Uterus (tissue), 4 donors: ENCODE measurements around the gene TTC34. TPM values are rescaled to one million over a fixed set of nuclear protein-coding genes. Genes with fewer than 3 reads are reported as not detected.

ENCODE experiments used
- DNase-seq, 2 donors: peaks; one replicate each; pipeline ENCODE4 v3.0.0-alpha.2; 2019 to 2020
- H3K27ac ChIP-seq, 2 donors: fragments of 200-600 bp; sonication (generic); 1 replicate in 1 of 2; 2 replicates in 1 of 2; pipeline ENCODE4 v1.5.1; 2016 to 2018
- H3K27me3 ChIP-seq, 2 donors: fragments of 200-600 bp; sonication (generic); one replicate each; pipeline ENCODE4 v1.5.1; 2018 to 2019; ENCODE audit warnings: control low read depth in 1 of 2
- H3K36me3 ChIP-seq, 2 donors: fragments of 200-600 bp; sonication (generic); one replicate each; pipeline ENCODE4 v1.5.1; 2019; ENCODE audit warnings: control low read depth in 1 of 2
- H3K4me1 ChIP-seq, 2 donors: fragments of 200-600 bp; sonication (generic); one replicate each; pipeline ENCODE4 v1.5.1; 2018 to 2019; ENCODE audit warnings: control low read depth in 1 of 2
- H3K4me3 ChIP-seq, 2 donors: fragments of 200-600 bp; sonication (generic); 1 replicate in 1 of 2; 2 replicates in 1 of 2; pipeline ENCODE4 v1.5.1; 2018 to 2019; ENCODE audit warnings: mild to moderate bottlenecking in 1 of 2
- H3K9me3 ChIP-seq, 2 donors: fragments of 200-600 bp; sonication (generic); one replicate each; pipeline ENCODE4 v1.5.1; 2019; ENCODE audit warnings: control low read depth in 1 of 2
- POLR2A ChIP-seq, 2 donors: fragments of 450-650 bp; IDR thresholded peaks; one replicate each; pipeline ENCODE4 v1.6.1; 2016; ENCODE audit warnings: antibody characterized with exemption in 2 of 2, mild to moderate bottlenecking in 1 of 2, moderate library complexity in 1 of 2
- intact Hi-C: fragments of 100-400 bp; cut with DNase I; formaldehyde crosslinking; loops from one replicate; pipeline ENCODE4 v1.15.1; 2023; ENCODE audit warnings: low total_unique reads
- total RNA-seq, 4 donors: library from RNA; depleted of rRNA in 3 of 4; stranded (reverse); fragments of >200 nt in 3 of 4; gene quantifications; one replicate each; pipeline versions ENCODE4 v1.1.0 to v1.2.4, GENCODE V29; 2014 to 2023
- TF ChIP-seq, protein P1 (sequence below), 4 experiments: fragments of 200-600 bp in 2 of 4; fragments of 450-650 bp in 2 of 4; sonication (generic) in 2 of 4; IDR thresholded peaks; one replicate each; pipeline ENCODE4 v1.5.1; 2016 to 2019; ENCODE audit warnings: antibody characterized with exemption in 4 of 4, mild to moderate bottlenecking in 2 of 4, moderate library complexity in 1 of 4
- donor health status: DM: yes; HTN: yes; CAD: no.

TTC34 gene
- total RNA-seq, 4 donors from 2014 or later: 0.29 to 2.9 (median 0.43) TPM

DNA sequence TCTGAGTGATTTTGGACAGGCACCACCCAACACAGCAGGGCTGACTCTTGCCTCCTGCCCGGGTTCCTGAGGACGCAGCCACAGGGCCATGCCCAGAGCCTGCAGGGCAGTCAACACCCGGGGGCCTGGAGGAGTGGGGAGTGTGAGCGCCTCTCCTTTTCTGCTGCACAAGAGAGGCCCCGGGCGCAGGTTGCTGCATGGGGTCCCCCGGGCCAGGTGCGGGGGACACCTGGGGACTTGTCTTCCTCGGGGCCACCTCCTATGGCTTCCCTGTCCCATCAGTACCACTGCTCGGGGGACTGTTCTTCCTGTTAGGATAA is 6.9 kb upstream of the TTC34 start:
- intact Hi-C loops: no loop called here
- no peak overlapping the region for H3K27ac ChIP-seq
- H3K9me3 ChIP-seq: no peaks in the 10 kb centered on the region
- no peak for TF ChIP-seq POLR2A (IDR thresholded peaks at IDR 0.05)
- TF ChIP-seq, protein P1, sequence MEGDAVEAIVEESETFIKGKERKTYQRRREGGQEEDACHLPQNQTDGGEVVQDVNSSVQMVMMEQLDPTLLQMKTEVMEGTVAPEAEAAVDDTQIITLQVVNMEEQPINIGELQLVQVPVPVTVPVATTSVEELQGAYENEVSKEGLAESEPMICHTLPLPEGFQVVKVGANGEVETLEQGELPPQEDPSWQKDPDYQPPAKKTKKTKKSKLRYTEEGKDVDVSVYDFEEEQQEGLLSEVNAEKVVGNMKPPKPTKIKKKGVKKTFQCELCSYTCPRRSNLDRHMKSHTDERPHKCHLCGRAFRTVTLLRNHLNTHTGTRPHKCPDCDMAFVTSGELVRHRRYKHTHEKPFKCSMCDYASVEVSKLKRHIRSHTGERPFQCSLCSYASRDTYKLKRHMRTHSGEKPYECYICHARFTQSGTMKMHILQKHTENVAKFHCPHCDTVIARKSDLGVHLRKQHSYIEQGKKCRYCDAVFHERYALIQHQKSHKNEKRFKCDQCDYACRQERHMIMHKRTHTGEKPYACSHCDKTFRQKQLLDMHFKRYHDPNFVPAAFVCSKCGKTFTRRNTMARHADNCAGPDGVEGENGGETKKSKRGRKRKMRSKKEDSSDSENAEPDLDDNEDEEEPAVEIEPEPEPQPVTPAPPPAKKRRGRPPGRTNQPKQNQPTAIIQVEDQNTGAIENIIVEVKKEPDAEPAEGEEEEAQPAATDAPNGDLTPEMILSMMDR (IDR thresholded peaks at IDR 0.05): no peak
- no peak overlapping the region for H3K4me3 ChIP-seq
- no peak for DNase-seq
- H3K4me1 ChIP-seq: no peaks in the 10 kb centered on the region
- no peaks in the 10 kb centered on the region for H3K27me3 ChIP-seq
- no peaks in the 10 kb centered on the region for H3K36me3 ChIP-seq

DNA sequence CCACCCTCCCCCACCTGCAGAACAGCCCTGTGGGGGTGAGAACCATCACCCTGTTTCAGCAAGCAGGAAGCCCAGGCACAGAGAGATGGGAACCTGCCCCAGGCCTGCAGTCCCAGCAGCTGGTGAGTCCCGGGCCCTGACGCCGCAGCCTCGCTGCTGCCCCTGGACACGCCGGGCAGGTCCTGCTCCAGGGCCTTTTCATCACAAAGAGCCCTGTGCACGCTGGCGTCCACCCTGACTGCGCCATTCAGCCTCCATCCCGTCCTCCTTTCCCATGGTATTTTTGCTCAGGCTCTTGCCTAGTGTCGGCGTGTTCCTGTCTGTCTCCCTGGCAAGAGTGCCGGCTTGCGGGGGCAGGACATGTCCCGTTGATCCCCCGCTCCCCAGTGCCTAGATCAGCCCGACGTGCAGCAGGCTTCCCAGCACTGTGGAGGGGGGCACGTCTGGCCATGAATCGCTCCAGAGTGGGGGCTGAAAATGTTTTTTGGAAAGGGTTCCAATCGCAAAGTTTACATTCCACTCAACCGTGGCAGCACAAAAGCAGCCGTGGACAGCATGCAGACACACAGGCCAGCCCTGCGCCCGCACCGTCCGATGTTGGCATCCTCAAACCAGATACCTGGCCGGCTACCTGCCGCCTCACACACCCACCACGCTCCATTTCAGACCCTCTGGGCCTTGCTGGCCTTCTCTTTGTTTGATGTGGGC is 6.3 kb upstream of the TTC34 start:
- H3K27ac ChIP-seq: no peak overlapping the region
- intact Hi-C loops: no loop called here
- no peaks in the 10 kb centered on the region for H3K27me3 ChIP-seq
- no peaks in the 10 kb centered on the region for H3K9me3 ChIP-seq
- no peaks in the 10 kb centered on the region for H3K36me3 ChIP-seq
- TF ChIP-seq, protein P1 (IDR thresholded peaks at IDR 0.05): no peak
- no peak for TF ChIP-seq POLR2A (IDR thresholded peaks at IDR 0.05)
- no peaks in the 10 kb centered on the region for H3K4me1 ChIP-seq
- no peak for DNase-seq
- H3K4me3 ChIP-seq: no peak overlapping the region

DNA sequence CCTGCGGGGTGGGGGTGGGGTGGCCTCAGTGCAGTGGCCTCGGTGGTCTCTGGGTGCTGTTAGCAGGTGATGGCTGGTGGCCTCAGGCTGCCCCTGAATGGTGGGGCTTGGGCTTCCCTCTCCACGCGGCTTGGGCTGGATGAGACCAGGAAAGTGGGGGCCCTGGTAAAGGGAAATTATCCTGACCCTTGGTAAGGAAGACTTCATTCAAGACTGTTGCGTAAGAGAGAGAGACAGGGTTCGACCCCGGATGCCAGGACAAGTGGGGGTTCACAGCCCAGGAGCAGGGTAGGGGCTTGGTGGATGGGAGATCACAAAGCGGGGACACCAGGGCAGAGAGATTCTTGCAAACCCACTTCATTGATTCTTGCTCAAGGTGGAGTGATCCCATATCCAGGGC is 5.5 kb upstream of the TTC34 start:
- intact Hi-C loops: no loop called here
- no peaks in the 10 kb centered on the region for H3K9me3 ChIP-seq
- TF ChIP-seq, protein P1 (IDR thresholded peaks at IDR 0.05): no peak
- TF ChIP-seq POLR2A (IDR thresholded peaks at IDR 0.05): no peak
- H3K4me1 ChIP-seq: no peaks in the 10 kb centered on the region
- no peak overlapping the region for H3K4me3 ChIP-seq
- no peak for DNase-seq
- no peaks in the 10 kb centered on the region for H3K36me3 ChIP-seq
- no peak overlapping the region for H3K27ac ChIP-seq
- no peaks in the 10 kb centered on the region for H3K27me3 ChIP-seq

DNA sequence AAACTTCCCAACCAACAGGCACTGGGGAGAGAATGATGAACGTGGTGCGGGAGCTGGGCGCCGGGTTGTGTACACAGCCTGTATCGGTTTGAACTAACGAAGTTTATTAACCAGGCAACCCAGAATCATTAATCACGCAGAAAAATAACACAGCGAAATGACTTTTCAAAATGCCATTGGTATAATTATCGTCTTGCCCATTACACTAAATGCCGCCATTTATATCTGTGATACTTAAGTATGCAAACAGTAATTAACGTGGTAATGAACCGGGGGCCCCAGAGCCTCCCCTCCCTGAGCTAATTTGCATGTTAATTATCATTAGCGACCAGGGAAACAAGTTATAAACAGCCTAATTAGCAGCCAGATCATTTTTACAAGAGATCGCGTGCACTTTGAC is 5.1 kb upstream of the TTC34 start:
- H3K4me1 ChIP-seq: no peaks in the 10 kb centered on the region
- DNase-seq: no peak
- no peaks in the 10 kb centered on the region for H3K9me3 ChIP-seq
- intact Hi-C loops: no loop called here
- H3K36me3 ChIP-seq: no peaks in the 10 kb centered on the region
- H3K27me3 ChIP-seq: no peaks in the 10 kb centered on the region
- no peak overlapping the region for H3K4me3 ChIP-seq
- no peak overlapping the region for H3K27ac ChIP-seq
- TF ChIP-seq POLR2A (IDR thresholded peaks at IDR 0.05): no peak
- TF ChIP-seq, protein P1 (IDR thresholded peaks at IDR 0.05): no peak

DNA sequence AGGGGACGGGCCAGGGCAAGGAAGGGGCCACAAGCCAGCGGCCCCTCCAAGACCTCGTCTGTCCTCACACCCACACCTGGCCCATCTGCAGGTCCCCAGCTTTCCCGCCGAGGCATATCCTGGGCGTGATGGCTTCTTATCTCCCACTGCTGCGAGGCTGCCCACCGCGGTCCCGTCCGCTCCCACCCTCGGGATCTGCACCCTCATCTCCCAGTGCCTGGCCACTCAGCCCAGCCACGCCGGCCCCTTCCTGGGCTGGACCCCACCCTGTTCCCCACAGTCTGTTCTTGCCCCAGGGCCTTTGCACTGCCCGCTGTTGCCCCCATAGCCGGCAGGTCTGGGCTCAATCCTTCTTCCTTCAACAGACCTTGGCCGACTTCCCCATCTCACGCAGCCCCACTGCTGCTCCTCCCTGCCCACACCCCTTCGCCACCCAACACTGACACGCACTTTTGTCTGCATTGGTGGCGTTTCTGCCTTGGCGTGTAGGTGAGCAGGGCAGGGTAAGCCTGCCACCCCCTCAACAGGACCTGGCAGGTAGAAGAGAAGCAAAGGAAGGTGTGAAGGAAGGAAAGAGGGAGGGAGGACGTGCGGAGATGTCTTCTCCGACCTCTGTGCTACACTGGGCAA is 4.4 kb upstream of the TTC34 start:
- no peak overlapping the region for H3K4me3 ChIP-seq
- H3K4me1 ChIP-seq: no peaks in the 10 kb centered on the region
- H3K36me3 ChIP-seq: no peaks in the 10 kb centered on the region
- no peaks in the 10 kb centered on the region for H3K27me3 ChIP-seq
- H3K27ac ChIP-seq: no peak overlapping the region
- no peak for DNase-seq
- TF ChIP-seq, protein P1 (IDR thresholded peaks at IDR 0.05): no peak
- no peak for TF ChIP-seq POLR2A (IDR thresholded peaks at IDR 0.05)
- H3K9me3 ChIP-seq: no peaks in the 10 kb centered on the region
- intact Hi-C loops: no loop called here
